GM12892 (cell line): ENCODE measurements around the gene HUNK.

Source experiments
- POLR2A ChIP-seq: IDR thresholded peaks from 2 replicates; pipeline ENCODE4 v1.6.1; 2011; ENCODE audit warnings: low read depth, low read length, control low read depth
- POLR2AphosphoS5 ChIP-seq: IDR thresholded peaks from 2 replicates; pipeline ENCODE4 v1.6.1; 2011; ENCODE audit warnings: low read depth, low read length, control low read depth

DNA sequence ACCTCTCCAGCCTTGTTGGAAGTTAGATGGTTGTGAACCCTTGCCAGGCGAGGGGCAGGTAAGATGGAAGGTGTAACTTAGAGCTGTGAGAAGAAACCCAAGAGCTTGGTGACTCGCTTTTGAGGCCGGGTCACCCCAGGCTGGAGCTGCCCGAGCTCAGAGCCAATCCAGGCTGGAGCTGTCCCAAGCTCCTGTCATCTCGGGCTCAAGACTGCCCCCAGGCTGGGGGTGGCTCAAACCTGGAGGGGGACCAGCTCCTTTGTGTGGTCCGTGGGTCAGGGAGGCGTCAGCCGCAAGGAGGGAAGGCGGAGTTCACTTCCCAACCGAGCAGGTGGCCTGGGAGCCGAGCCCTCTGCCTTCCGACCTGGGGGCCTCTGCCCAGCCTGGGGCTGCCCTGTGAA is 2.0 kb downstream of the HUNK start:
- no peak for TF ChIP-seq POLR2A
- TF ChIP-seq POLR2AphosphoS5, result no peak
